HepG2 (cell line): ENCODE measurements around the gene TAF12. TPM values are rescaled to one million over a fixed set of nuclear protein-coding genes. Genes with fewer than 3 reads are reported as not detected.

Experiments
- CCAR2 ChIP-seq: fragments of 200-400 bp; formaldehyde crosslinking; optimal IDR thresholded peaks from 2 replicates; pipeline ENCODE3; 2018; ENCODE audit warnings: low read depth, mild to moderate bottlenecking, low read length, moderate library complexity
- CENPX ChIP-seq: sonication (generic); formaldehyde crosslinking; IDR thresholded peaks from 2 replicates; pipeline ENCODE4 v1.9.0; 2021; ENCODE audit warnings: mild to moderate bottlenecking, missing genetic modification reagents, moderate library complexity
- DBP ChIP-seq: sonication (generic); formaldehyde crosslinking; IDR thresholded peaks from 2 replicates; pipeline ENCODE4 v1.4.0; 2020; ENCODE audit warnings: missing genetic modification reagents; ENCODE audit errors: not compliant biosample characterization
- DMAP1 ChIP-seq: IDR thresholded peaks from 2 replicates; pipeline ENCODE4 v1.6.1; 2016
- EP300 ChIP-seq, 3 experiments: sonication (generic) in 1 of 3; formaldehyde crosslinking in 1 of 3; IDR thresholded peaks; 2 replicates each; pipeline versions ENCODE4 v1.5.1 to v1.6.1; 2011 to 2020; ENCODE audit warnings: low read depth in 2 of 3, low read length in 2 of 3, borderline replicate concordance in 1 of 3, improper control_type of control experiment in 1 of 3, mild to moderate bottlenecking in 1 of 3, missing genetic modification reagents in 1 of 3, moderate library complexity in 1 of 3
- IRF9 ChIP-seq: sonication (generic); formaldehyde crosslinking; IDR thresholded peaks from 2 replicates; pipeline ENCODE4 v1.8.0; 2022; ENCODE audit warnings: missing genetic modification reagents, mild to moderate bottlenecking, borderline replicate concordance
- ISX ChIP-seq: sonication (generic); formaldehyde crosslinking; conservative IDR thresholded peaks from 2 replicates; pipeline ENCODE4 v1.5.0; 2020; ENCODE audit warnings: missing genetic modification reagents
- JUND ChIP-seq: sonication (generic); formaldehyde crosslinking; IDR thresholded peaks from 2 replicates; pipeline ENCODE4 v1.8.0; 2022; ENCODE audit warnings: mild to moderate bottlenecking, missing genetic modification reagents
- PAX8 ChIP-seq: sonication (generic); formaldehyde crosslinking; IDR thresholded peaks from 2 replicates; pipeline ENCODE4 v1.8.0; 2022; ENCODE audit warnings: mild to moderate bottlenecking, missing genetic modification reagents, borderline replicate concordance
- SKI ChIP-seq: fragments of 450-650 bp; IDR thresholded peaks from one replicate; pipeline ENCODE4 v1.6.1; 2018; ENCODE audit warnings: mild to moderate bottlenecking; ENCODE audit not compliant: partially characterized antibody
- SOX5 ChIP-seq: IDR thresholded peaks from 2 replicates; pipeline ENCODE4 v1.6.1; 2016; ENCODE audit warnings: borderline replicate concordance
- YY1 ChIP-seq: IDR thresholded peaks from 2 replicates; pipeline ENCODE4 v1.6.1; 2011; ENCODE audit warnings: low read length, low read depth, moderate library complexity, mild to moderate bottlenecking; ENCODE audit not compliant: insufficient read depth, insufficient replicate concordance
- ZNF234 ChIP-seq: sonication (generic); formaldehyde crosslinking; conservative IDR thresholded peaks from 2 replicates; pipeline ENCODE4 v1.5.1; 2020; ENCODE audit warnings: mild to moderate bottlenecking, missing genetic modification reagents
- ZNF280D ChIP-seq: sonication (generic); formaldehyde crosslinking; IDR thresholded peaks from 2 replicates; pipeline ENCODE4 v1.5.1; 2020; ENCODE audit warnings: mild to moderate bottlenecking, missing genetic modification reagents
- ZNF44 ChIP-seq: sonication (generic); formaldehyde crosslinking; IDR thresholded peaks from 2 replicates; pipeline ENCODE4 v1.5.1; 2020; ENCODE audit warnings: mild to moderate bottlenecking, missing genetic modification reagents
- ZNF563 ChIP-seq: sonication (generic); formaldehyde crosslinking; IDR thresholded peaks from 2 replicates; pipeline ENCODE4 v1.8.0; 2022; ENCODE audit warnings: mild to moderate bottlenecking, moderate library complexity, missing genetic modification reagents
- ZNF598 ChIP-seq: sonication (generic); formaldehyde crosslinking; IDR thresholded peaks from 2 replicates; pipeline ENCODE4 v1.5.1; 2020; ENCODE audit warnings: mild to moderate bottlenecking, missing genetic modification reagents, borderline replicate concordance
- ZNF883 ChIP-seq: sonication (generic); formaldehyde crosslinking; IDR thresholded peaks from 2 replicates; pipeline ENCODE4 v1.5.1; 2020; ENCODE audit warnings: mild to moderate bottlenecking, missing genetic modification reagents; ENCODE audit errors: not compliant biosample characterization
- polyA plus RNA-seq, 8 experiments: library from polyadenylated mRNA; depleted of rRNA in 3 of 8; stranded (reverse) in 7 of 8; unstranded in 1 of 8; fragments of >200 nt; fragmentation: Illumina TruSeq in 4 of 8; extraction: Trizol in 4 of 8; gene quantifications; 2 replicates each; pipeline versions ENCODE4 v1.2.1 to v1.2.3, GENCODE V29; 2011 to 2016; ENCODE audit warnings: low read depth in 4 of 8, missing spikeins in 1 of 8, mixed read lengths in 1 of 8; ENCODE audit not compliant: insufficient read depth in 1 of 8
- total RNA-seq, 5 experiments: library from RNA; depleted of rRNA; stranded (reverse); fragments of >200 nt; fragmentation: Illumina TruSeq; extraction: Trizol; gene quantifications; 2 replicates each; pipeline ENCODE4 v1.2.3, GENCODE V29; 2016; ENCODE audit warnings: low read depth in 1 of 5
- TF ChIP-seq, protein P1 (sequence below): sonication (generic); formaldehyde crosslinking; IDR thresholded peaks from 2 replicates; pipeline ENCODE4 v1.4.0; 2020; ENCODE audit warnings: missing genetic modification reagents
- TF ChIP-seq, protein P2 (sequence below): sonication (generic); formaldehyde crosslinking; IDR thresholded peaks from 2 replicates; pipeline ENCODE4 v1.4.0; 2020; ENCODE audit warnings: low read depth, mild to moderate bottlenecking, missing genetic modification reagents

TAF12 gene
- total and polyA plus RNA-seq, 2 of the 13 experiments (the other 11 are each of a cell fraction or from before 2014, with no cell fraction given): 16.3 to 17.1 TPM

DNA sequence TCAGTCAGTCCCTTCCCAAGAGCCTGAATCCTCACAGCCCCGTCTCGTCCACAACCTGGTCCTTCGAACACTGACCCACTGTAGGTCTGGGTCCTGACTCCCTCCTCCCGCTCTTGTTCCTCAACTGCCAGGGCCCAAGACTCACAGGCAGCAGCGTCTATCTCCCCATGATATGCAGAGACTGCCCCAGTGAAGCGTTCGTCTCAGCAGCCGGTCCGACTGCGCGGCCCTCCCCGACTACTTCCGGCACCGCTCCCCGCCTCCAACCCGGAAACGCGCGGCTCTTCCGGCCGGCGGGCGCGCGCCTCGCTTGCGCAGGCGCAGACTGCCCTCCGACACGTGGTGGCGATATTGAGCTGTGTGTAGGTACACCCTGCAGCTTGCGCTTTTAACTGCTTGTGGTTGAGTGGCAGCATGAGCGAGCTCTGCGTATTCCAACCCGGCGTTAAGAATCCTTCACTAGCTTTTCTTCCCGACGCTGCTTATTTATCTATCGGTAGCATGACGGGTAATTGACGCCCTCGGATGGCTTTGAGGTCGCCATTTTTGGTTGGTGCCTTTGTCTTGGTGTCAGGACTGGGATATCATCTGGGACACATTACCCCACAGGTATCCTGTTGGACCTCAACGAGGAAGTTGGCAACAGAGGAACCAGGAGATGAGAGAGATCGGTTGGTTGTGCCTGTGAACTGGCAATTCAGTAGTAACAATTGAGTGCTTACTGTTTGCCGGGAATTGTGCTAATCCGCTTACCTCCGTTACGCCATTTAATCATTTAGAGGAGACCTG lies at the start of gene TAF12 (continued):
- peak; percentile 67 for TF ChIP-seq ZNF563 (CRISPR knock-in tag)
- peak; percentile 14 for TF ChIP-seq DBP (CRISPR knock-in tag)
- peak; percentile 85 for TF ChIP-seq ZNF883 (CRISPR knock-in tag)
- TF ChIP-seq YY1: peak; percentile 71
- TF ChIP-seq ISX (CRISPR knock-in tag): no peak
- TF ChIP-seq PAX8 (CRISPR knock-in tag): 0 out of 2 replicates have a peak, but pooled peaks have one; percentile 45
- TF ChIP-seq, protein P1, sequence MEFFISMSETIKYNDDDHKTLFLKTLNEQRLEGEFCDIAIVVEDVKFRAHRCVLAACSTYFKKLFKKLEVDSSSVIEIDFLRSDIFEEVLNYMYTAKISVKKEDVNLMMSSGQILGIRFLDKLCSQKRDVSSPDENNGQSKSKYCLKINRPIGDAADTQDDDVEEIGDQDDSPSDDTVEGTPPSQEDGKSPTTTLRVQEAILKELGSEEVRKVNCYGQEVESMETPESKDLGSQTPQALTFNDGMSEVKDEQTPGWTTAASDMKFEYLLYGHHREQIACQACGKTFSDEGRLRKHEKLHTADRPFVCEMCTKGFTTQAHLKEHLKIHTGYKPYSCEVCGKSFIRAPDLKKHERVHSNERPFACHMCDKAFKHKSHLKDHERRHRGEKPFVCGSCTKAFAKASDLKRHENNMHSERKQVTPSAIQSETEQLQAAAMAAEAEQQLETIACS (CRISPR knock-in tag): peak; percentile 99
- TF ChIP-seq IRF9 (CRISPR knock-in tag): peak; percentile 83; the same call in 1 of the 2 replicates
- peak; percentile 85; the same call in 1 of the 2 replicates for TF ChIP-seq ZNF234 (CRISPR knock-in tag)
- TF ChIP-seq DMAP1 (CRISPR knock-in tag): peak; percentile 93
- TF ChIP-seq CENPX (CRISPR knock-in tag): no peak
- no peak for TF ChIP-seq CCAR2
- TF ChIP-seq ZNF44 (CRISPR knock-in tag): 0 out of 2 replicates have a peak, but pooled peaks have one; percentile 23
- TF ChIP-seq SOX5: peak; percentile 62; the same call in 1 of the 2 replicates
- peak; percentile 53 for TF ChIP-seq SKI
- TF ChIP-seq, protein P2, sequence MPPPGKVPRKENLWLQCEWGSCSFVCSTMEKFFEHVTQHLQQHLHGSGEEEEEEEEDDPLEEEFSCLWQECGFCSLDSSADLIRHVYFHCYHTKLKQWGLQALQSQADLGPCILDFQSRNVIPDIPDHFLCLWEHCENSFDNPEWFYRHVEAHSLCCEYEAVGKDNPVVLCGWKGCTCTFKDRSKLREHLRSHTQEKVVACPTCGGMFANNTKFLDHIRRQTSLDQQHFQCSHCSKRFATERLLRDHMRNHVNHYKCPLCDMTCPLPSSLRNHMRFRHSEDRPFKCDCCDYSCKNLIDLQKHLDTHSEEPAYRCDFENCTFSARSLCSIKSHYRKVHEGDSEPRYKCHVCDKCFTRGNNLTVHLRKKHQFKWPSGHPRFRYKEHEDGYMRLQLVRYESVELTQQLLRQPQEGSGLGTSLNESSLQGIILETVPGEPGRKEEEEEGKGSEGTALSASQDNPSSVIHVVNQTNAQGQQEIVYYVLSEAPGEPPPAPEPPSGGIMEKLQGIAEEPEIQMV (CRISPR knock-in tag): peak; percentile 86; the same call in 1 of the 2 replicates
- TF ChIP-seq EP300 (IDR thresholded peaks at IDR 0.05; ENCODE audit: low read depth in 2 of 2, low read length in 2 of 2): peak in 1 of 2 experiments; percentile 28; a peak in 1 of 4 replicates
- TF ChIP-seq EP300 (CRISPR knock-in tag; IDR thresholded peaks at IDR 0.05; ENCODE audit: borderline replicate concordance): peak; percentile 52
- TF ChIP-seq ZNF598 (CRISPR knock-in tag): peak; percentile 92; the same call in 1 of the 2 replicates
- TF ChIP-seq JUND (CRISPR knock-in tag): peak; percentile 26; the same call in 1 of the 2 replicates
- TF ChIP-seq ZNF280D: peak; percentile 70; the same call in 1 of the 2 replicates
